ENCODE measurements around the gene MYL6B. TPM values are rescaled to one million over a fixed set of nuclear protein-coding genes. Genes with fewer than 3 reads are reported as not detected.

Gene MYL6B
- total RNA-seq, 1 experiment from 2014 or later: 153 TPM

DNA sequence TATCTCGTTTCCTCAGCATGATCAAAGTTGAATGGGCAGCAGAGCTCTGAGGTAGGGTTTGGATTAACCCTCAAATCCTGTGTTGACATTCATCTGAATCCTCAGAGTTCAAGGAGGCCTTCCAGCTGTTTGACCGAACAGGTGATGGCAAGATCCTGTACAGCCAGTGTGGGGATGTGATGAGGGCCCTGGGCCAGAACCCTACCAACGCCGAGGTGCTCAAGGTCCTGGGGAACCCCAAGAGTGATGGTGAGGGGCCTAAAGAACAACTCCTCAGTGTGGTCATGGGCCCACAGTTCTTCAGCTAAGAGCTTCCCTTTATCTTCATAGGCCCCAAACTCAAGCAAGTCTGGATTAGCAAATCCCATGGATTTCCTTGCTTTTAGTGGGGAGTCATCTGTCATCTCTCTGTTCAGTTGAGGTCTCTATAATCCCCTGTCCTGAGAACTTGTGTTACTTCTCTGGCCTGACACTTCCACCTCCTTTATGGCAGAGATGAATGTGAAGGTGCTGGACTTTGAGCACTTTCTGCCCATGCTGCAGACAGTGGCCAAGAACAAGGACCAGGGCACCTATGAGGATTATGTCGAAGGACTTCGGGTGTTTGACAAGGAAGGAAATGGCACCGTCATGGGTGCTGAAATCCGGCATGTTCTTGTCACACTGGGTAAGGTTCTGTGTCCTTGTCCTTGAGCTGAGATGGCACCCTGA is 7.2 kb downstream of the MYL6B start:
- DNase-seq (no peak), ATAC-seq (no peak)
- Histone ChIP-seq H3K4me3 (ENCODE audit: low read length) (peak overlapping the region; percentile 76), H4K20me1 (ENCODE audit: low read length) (peaks cover 34% of the 10 kb centered on the region), H3K36me3 (ENCODE audit: low read depth, low read length) (peaks cover 44% of the 10 kb centered on the region), H3K79me2 (ENCODE audit: low read length) (peaks cover 38% of the 10 kb centered on the region), H3K4me2 (ENCODE audit: low read length) (peak overlapping the region; percentile 97), H3K9ac (ENCODE audit: low read length) (peak overlapping the region; percentile 90), H3K27ac (ENCODE audit: low read length) (peak overlapping the region; percentile 68; the same call in 1 of the 2 replicates), H3K4me1 (ENCODE audit: insufficient read depth, low read length) (peaks cover 26% of the 10 kb centered on the region), H2AFZ (ENCODE audit: low read length) (no peak overlapping the region), H3K9me2 (replicated peaks; ENCODE audit: low read length) (no peaks in the 10 kb centered on the region), H3F3A (ENCODE audit: low read length, unreplicated experiment) (peaks cover 9% of the 10 kb centered on the region), H3K27me3 (ENCODE audit: low read length) (no peaks in the 10 kb centered on the region), H3K9me3 (ENCODE audit: low read length) (no peaks in the 10 kb centered on the region)
- ChIA-PET POLR2A (ENCODE audit: unreplicated experiment) (interaction anchor here (1.0 to 1.8 kb wide), 3 partner anchors 32 to 42 kb away, joined by 4 to 6 read pairs (median 4); partner anchors contain the start of genes ESYT1 and ZC3H10), CTCF (no interaction called here)
- intact Hi-C loops (cut with micrococcal nuclease): loop anchor here (2.0 to 5.0 kb wide), 2 partner anchors 29 to 42 kb away; partner anchors contain the start of genes RPL41, SMARCC2 and ZC3H10
- TF ChIP-seq EZH2 (IDR thresholded peaks at IDR 0.05; ENCODE audit: low read length, unreplicated experiment): no peak
- TF ChIP-seq EZH2phosphoT487 (IDR thresholded peaks at IDR 0.05; ENCODE audit: borderline replicate concordance, low read length): no peak
- TF ChIP-seq, protein P1, sequence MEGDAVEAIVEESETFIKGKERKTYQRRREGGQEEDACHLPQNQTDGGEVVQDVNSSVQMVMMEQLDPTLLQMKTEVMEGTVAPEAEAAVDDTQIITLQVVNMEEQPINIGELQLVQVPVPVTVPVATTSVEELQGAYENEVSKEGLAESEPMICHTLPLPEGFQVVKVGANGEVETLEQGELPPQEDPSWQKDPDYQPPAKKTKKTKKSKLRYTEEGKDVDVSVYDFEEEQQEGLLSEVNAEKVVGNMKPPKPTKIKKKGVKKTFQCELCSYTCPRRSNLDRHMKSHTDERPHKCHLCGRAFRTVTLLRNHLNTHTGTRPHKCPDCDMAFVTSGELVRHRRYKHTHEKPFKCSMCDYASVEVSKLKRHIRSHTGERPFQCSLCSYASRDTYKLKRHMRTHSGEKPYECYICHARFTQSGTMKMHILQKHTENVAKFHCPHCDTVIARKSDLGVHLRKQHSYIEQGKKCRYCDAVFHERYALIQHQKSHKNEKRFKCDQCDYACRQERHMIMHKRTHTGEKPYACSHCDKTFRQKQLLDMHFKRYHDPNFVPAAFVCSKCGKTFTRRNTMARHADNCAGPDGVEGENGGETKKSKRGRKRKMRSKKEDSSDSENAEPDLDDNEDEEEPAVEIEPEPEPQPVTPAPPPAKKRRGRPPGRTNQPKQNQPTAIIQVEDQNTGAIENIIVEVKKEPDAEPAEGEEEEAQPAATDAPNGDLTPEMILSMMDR (conservative IDR thresholded peaks at IDR 0.05; ENCODE audit: low read depth, low read length): no peak
- no TSS peak for BruUV-seq (replicated peaks)

DNA sequence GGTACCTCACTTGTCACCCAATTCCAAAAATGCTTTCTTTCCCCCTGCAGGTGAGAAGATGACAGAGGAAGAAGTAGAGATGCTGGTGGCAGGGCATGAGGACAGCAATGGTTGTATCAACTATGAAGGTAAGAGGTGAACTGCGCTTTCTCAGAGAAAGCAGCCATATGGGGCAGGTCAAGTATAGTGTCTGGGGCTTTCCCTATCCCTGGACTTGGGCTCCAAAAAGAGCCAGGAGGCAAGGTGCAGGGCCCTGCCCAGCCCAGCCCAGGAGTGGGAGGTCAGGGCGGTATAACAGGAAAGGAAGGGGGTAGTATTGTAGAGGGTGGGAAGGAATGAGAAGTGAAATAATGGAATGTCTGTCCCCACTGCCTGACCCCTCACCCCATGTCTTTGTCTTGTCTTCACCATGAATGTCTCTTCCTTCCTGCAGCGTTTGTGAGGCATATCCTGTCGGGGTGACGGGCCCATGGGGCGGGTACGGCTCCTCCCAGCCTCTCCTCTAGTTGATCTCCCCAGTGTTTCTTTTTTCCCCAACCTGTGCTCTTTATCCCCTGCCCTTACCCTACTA is 7.9 kb downstream of the MYL6B start:
- H4K20me1 ChIP-seq (ENCODE audit: low read length): peaks cover 34% of the 10 kb centered on the region
- H3K27ac ChIP-seq (ENCODE audit: low read length): no peak overlapping the region
- peaks cover 38% of the 10 kb centered on the region for H3K79me2 ChIP-seq (ENCODE audit: low read length)
- H3F3A ChIP-seq (ENCODE audit: low read length, unreplicated experiment): peaks cover 9% of the 10 kb centered on the region
- peak; percentile 28 for DNase-seq
- H3K27me3 ChIP-seq (ENCODE audit: low read length): no peaks in the 10 kb centered on the region
- H3K4me3 ChIP-seq (ENCODE audit: low read length): peak overlapping the region; percentile 76
- intact Hi-C loops (cut with micrococcal nuclease): no loop called here
- TF ChIP-seq EZH2 (IDR thresholded peaks at IDR 0.05; ENCODE audit: low read length, unreplicated experiment) (no peak), EZH2phosphoT487 (IDR thresholded peaks at IDR 0.05; ENCODE audit: borderline replicate concordance, low read length) (no peak)
- TF ChIP-seq, protein P1 (conservative IDR thresholded peaks at IDR 0.05; ENCODE audit: low read depth, low read length): no peak
- peaks cover 26% of the 10 kb centered on the region for H3K4me1 ChIP-seq (ENCODE audit: insufficient read depth, low read length)
- ATAC-seq: peak; percentile 8; the same call in 1 of the 2 replicates
- BruUV-seq (replicated peaks): no TSS peak
- CTCF ChIA-PET: no interaction called here
- H2AFZ ChIP-seq (ENCODE audit: low read length): no peak overlapping the region
- H3K9me2 ChIP-seq (replicated peaks; ENCODE audit: low read length): no peaks in the 10 kb centered on the region
- peak overlapping the region; percentile 90; the same call in 1 of the 2 replicates for H3K9ac ChIP-seq (ENCODE audit: low read length)
- POLR2A ChIA-PET (ENCODE audit: unreplicated experiment): interaction anchor here (1.2 kb wide), 1 partner anchor 32 kb away, joined by 4 read pairs; the partner anchor contains the start of gene ESYT1
- H3K4me2 ChIP-seq (ENCODE audit: low read length): peak overlapping the region; percentile 97
- no peaks in the 10 kb centered on the region for H3K9me3 ChIP-seq (ENCODE audit: low read length)
- peaks cover 44% of the 10 kb centered on the region for H3K36me3 ChIP-seq (ENCODE audit: low read depth, low read length)
